Measurements from ENCODE around the gene EPHB3.

The EPHB3 gene

DNA sequence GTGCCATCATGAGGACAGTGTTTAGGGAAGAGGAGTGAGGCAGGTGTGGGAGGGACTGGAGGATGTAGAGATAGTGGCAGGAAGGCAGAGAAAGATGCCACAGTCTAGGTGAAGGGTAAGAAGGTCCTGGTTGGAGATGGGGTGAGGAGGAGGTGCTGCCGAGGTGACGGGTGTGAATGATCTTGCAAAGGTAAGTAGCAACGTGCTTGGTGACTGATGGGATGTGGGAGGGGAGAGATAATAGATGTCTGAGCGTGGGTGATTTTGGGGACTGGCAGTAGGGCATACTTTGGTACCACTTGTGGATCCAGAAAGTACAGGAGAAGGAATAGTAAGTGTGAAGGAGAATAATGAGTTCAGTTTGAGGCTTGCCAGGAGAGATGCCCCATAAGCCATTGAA is 27.2 kb downstream of the EPHB3 start:
- DNase-seq (no peak), ATAC-seq (replicated peaks) (no peak)
- H3K4me1 Mint-ChIP-seq: peaks cover 3 to 4% of the 10 kb centered on the region in 2 donors
- no peaks in the 10 kb centered on the region for H3K36me3 Mint-ChIP-seq
- H3K27me3 Mint-ChIP-seq: peaks cover 8 to 12% of the 10 kb centered on the region in 2 donors
- no peak overlapping the region for H3K4me3 Mint-ChIP-seq
- H3K9me3 Mint-ChIP-seq: no peaks in the 10 kb centered on the region
- no peak overlapping the region for H3K27ac Mint-ChIP-seq

DNA sequence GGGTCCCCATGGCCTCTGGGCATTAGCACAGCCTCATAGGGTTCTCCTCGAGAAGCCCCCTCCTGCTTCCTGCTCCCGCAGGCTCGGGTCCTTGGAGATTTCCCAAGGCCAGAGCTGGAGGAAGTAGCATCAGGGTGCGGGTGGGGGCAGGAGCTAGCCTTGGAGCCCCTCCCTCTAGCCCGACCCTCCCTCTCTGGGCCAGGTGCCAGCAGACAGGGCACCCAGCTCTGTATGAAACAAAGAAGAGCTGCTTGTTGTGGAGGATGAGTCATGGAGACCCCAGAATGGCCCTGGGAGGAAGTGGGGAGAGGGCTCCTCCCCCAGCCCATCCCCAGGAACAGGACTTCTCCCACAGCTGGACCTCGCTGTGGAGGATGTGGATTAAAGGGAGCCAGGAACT is 29.2 kb downstream of the EPHB3 start:
- DNase-seq (no peak), ATAC-seq (replicated peaks) (no peak)
- H3K27ac Mint-ChIP-seq: no peak overlapping the region
- H3K36me3 Mint-ChIP-seq: no peaks in the 10 kb centered on the region
- no peaks in the 10 kb centered on the region for H3K4me1 Mint-ChIP-seq
- no peaks in the 10 kb centered on the region for H3K9me3 Mint-ChIP-seq
- no peak overlapping the region for H3K4me3 Mint-ChIP-seq
- peaks cover 4 to 6% of the 10 kb centered on the region in 2 donors for H3K27me3 Mint-ChIP-seq

DNA sequence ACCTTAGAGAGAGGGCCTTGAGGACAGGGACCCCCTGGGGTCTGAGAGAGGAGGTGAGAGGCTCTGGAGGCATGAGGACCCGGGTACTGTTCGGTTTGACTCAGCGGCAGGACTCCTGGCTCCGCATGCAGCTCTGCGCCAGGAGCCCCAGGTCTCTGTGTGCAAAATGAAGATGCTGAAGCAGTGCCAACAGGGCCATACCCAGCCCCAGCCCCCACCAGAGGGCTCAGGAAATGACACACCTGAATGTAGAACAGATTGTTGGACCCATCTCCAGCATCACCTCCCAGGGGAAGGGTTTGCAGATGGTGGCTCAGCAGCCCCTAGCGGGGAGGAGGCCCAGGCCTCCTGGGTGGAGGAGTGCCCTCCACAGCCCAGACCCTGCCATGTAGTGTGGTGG is 30.2 kb downstream of the EPHB3 start:
- Mint-ChIP-seq H3K36me3 (no peaks in the 10 kb centered on the region), H3K9me3 (no peaks in the 10 kb centered on the region), H3K4me3 (no peak overlapping the region), H3K27ac (no peak overlapping the region), H3K4me1 (no peaks in the 10 kb centered on the region), H3K27me3 (peaks cover 4 to 6% of the 10 kb centered on the region in 2 donors)
- no peak for ATAC-seq (replicated peaks)
- DNase-seq: no peak

DNA sequence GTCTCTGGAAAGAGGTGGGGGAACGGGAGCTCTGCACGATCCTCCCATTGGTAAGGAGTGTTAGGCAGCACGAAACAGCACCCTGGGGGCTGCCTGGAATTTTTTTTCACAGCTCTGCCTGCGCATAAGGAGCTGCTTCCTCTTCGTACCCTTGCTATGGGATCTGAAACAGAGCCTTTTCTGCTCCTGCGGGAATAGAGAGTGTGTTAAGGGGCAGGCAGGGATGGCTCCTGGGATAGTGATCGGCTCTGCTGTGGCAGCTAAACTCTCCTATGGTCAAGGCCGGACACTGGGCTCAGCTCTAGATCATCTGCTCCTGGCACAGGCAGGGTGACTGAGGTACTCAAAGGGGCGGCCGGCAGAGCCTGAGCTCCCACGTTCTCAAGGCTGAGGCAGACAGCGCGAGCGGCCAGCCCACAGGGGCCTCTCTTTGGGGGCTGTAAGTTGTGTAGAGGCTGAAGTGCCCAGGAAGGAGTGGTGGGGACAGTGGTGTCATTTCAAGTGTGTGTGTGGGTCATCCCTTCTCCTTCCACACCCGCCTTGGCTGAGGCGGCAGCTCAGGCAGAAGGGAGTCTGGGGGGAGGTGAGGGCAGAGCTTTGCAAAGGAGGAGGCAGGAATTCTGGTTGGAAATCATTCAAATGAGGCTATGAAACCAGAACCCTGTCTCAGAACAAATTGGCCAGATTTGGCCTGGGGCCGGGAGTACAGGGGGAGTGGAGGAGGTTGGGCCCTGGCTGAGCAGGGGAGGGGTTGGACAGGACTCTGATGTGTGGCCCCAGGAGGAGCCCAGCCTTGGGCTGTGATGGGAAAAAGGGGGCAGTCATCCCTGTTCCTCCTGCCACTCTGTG is 31.0 kb downstream of the EPHB3 start:
- no peaks in the 10 kb centered on the region for H3K36me3 Mint-ChIP-seq
- DNase-seq: no peak
- no peaks in the 10 kb centered on the region for H3K4me1 Mint-ChIP-seq
- ATAC-seq (replicated peaks): no peak
- peaks cover 4 to 6% of the 10 kb centered on the region in 2 donors for H3K27me3 Mint-ChIP-seq
- H3K27ac Mint-ChIP-seq: no peak overlapping the region
- no peaks in the 10 kb centered on the region for H3K9me3 Mint-ChIP-seq
- H3K4me3 Mint-ChIP-seq: no peak overlapping the region

DNA sequence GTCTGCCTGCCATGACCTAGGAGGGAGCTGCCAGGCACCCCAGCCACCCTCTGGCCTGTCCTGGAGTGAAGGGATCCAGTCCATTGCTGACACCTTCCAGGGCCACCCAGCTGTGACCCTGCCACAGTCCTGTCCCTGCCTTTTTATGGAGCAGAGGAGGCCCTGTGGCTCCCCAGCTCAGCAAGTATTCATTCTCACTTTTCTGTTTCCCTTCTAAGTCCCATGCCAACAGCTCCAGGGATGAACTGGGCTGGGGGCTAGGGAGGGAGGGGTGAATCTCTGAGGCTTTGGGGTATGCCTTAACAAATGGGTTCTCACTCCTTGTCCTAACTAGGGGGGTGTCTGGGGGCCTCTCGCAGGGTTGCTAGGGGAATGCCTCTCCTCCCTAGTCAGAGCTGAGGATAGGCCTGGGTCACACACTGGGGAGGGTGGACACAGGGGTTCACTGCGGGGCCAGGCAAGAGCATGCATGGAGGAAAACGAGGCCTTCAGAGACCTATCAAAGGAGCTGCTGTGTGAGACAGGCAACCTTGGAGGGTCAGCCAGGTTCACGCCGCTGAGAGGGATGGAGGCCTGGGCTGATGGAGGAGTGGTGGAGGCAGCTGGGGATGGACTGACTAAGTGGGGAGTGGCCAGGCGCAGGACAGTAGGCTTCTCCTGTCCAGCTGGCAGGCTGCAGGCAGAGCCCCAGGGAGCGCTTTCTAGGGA is 31.8 kb downstream of the EPHB3 start:
- DNase-seq: no peak

DNA sequence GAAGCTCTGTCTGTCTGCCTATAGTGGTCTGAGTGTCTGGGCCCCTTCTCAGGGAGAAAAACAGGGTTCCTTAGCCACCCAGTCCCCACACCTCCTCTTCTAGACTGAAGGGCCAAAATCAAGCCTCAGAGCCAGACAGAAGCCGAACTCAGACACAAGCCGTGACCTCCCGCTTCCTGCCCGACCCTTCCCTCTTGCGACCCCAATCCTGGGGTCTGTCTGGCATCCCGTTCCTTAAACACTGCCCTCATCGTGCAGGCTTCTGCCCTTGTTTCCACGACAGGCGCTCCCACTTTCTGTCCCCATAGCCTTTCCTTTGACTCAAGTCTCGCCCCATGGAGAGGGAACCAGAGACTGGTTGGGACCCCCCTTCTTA is 32.3 kb downstream of the EPHB3 start:
- Mint-ChIP-seq H3K9me3 (no peaks in the 10 kb centered on the region), H3K27me3 (peaks cover 4 to 6% of the 10 kb centered on the region in 2 donors), H3K27ac (no peak overlapping the region), H3K4me1 (no peaks in the 10 kb centered on the region), H3K36me3 (no peaks in the 10 kb centered on the region), H3K4me3 (no peak overlapping the region)
- DNase-seq: no peak
- no peak for ATAC-seq (replicated peaks)

More for the DNA sequence above, 31.8 kb downstream of the EPHB3 start:
- no peak overlapping the region for H3K4me3 Mint-ChIP-seq
- no peak for ATAC-seq (replicated peaks)
- peaks cover 4 to 6% of the 10 kb centered on the region in 2 donors for H3K27me3 Mint-ChIP-seq
- no peaks in the 10 kb centered on the region for H3K4me1 Mint-ChIP-seq
- H3K9me3 Mint-ChIP-seq: no peaks in the 10 kb centered on the region
- no peak overlapping the region for H3K27ac Mint-ChIP-seq
- no peaks in the 10 kb centered on the region for H3K36me3 Mint-ChIP-seq

DNA sequence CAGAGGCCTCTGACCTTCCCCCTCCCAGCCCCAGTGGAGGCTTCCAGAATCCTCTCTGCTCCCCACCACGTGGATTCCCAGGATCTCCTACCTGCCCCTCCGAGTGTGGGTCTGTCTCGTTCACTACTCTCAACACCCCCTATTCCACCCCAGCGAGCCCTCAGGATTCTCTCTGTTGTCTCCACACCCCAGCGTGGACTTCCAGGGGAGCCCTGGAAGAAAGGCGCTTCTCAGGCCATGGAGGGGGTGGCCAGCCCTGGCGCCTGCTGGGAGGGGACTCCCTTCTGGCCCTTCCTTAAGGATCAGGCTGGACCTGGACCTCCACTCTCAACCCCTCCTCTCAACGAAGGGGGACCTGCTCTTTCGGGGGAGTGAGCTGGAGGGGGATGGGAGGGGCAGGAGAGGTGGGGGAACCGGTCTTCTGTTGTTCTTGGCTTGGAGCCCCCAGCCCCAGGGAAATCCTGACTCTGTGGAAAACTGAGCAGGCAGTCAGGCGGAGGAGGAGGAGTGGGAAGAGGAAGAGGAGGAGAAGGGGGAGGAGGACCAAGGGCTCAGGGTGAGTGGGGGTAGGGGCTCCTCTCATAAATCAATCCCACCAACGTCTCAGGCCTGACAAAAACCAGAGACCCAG is 32.9 kb downstream of the EPHB3 start:
- no peak for ATAC-seq (replicated peaks)
- no peaks in the 10 kb centered on the region for H3K4me1 Mint-ChIP-seq
- no peak for DNase-seq
- no peaks in the 10 kb centered on the region for H3K9me3 Mint-ChIP-seq
- H3K27me3 Mint-ChIP-seq: peaks cover 4 to 6% of the 10 kb centered on the region in 2 donors
- H3K27ac Mint-ChIP-seq: no peak overlapping the region
- H3K36me3 Mint-ChIP-seq: no peaks in the 10 kb centered on the region
- H3K4me3 Mint-ChIP-seq: no peak overlapping the region

DNA sequence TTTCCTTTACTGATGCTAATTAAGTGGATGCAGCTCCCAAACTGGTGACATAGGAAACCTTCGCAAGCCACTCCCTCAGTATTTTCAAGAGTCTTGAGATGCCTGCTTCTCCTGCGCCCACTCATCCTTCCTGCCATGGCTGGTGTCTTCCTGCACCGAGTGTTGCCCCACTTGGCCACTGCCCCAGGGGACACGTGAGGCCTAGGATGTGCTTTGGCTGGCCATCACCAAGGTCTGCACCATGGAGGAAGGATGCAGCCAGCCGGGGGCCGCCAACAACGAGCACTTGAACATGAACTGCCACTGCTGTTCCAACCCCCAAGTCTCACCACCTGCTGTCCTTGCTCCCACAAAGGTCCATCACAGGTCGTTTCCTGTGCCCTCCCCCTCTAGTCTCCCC is 34.1 kb downstream of the EPHB3 start:
- no peaks in the 10 kb centered on the region for H3K9me3 Mint-ChIP-seq
- no peak overlapping the region for H3K4me3 Mint-ChIP-seq
- ATAC-seq (replicated peaks) (no peak), DNase-seq (no peak)
- no peaks in the 10 kb centered on the region for H3K4me1 Mint-ChIP-seq
- no peak overlapping the region for H3K27ac Mint-ChIP-seq
- peaks cover 14 to 17% of the 10 kb centered on the region in 2 donors for H3K27me3 Mint-ChIP-seq
- no peaks in the 10 kb centered on the region for H3K36me3 Mint-ChIP-seq

DNA sequence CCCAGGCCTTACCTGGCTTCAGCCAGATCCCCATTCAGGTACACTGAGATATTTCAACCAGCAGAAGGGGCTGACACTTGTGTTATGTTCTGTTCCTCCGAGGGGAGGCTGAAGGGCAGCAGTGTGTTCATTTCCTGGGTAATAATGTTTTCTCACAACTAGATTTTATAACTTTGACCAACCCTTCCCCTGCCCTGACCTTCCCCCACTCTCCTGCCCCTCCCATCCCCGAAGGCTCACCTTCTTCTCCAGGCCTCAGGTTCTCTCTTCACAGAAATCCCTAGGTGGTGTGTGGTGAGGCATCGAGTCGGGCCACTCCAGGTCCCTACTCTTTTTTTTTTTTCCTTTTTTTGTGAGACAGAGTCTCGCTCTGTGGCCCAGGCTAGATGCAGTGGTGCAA is 34.6 kb downstream of the EPHB3 start:
- no peaks in the 10 kb centered on the region for H3K36me3 Mint-ChIP-seq
- ATAC-seq (replicated peaks): no peak
- H3K4me1 Mint-ChIP-seq: no peaks in the 10 kb centered on the region
- H3K27ac Mint-ChIP-seq: no peak overlapping the region
- H3K4me3 Mint-ChIP-seq: no peak overlapping the region
- no peak for DNase-seq
- H3K27me3 Mint-ChIP-seq: peaks cover 19 to 22% of the 10 kb centered on the region in 2 donors
- H3K9me3 Mint-ChIP-seq: no peaks in the 10 kb centered on the region

DNA sequence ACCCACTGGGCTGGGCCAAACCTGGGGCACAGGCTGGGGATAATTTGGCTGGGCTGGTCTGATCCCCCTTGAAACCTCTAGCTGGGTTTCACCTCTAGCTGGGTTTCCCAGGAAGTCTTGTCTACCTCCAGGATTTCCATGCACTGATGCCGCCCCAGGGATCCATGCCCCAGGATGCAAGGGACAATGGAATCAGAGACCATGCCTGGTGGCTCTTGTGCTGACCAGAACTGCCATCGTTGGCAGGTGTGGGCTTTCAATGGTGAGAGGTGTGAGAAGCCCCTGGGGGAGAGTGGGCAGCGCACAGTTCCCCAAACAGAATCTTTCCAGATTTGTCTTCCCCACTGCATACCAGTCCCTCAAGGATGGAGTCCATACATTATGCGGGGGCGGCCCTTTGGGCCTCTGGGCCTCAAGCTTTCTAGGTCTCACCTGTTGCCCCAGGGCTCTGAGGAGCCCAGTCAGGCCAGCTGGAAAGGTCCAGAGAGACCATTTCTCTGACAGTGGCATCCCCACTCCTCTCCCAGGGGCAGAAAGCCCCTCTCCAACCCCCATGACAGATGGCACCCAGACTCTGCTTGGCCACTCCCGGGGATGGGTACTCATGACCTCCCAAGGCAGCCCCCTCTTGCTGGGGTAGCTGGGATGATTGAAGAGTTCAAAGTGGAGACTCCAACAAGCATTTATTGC is 35.4 kb downstream of the EPHB3 start:
- no peaks in the 10 kb centered on the region for H3K36me3 Mint-ChIP-seq
- DNase-seq (no peak), ATAC-seq (replicated peaks) (no peak)
- no peak overlapping the region for H3K27ac Mint-ChIP-seq
- peaks cover under 1 to 2% of the 10 kb centered on the region in 2 donors for H3K4me1 Mint-ChIP-seq
- H3K27me3 Mint-ChIP-seq: peaks cover 20 to 24% of the 10 kb centered on the region in 2 donors
- no peaks in the 10 kb centered on the region for H3K9me3 Mint-ChIP-seq
- no peak overlapping the region for H3K4me3 Mint-ChIP-seq

DNA sequence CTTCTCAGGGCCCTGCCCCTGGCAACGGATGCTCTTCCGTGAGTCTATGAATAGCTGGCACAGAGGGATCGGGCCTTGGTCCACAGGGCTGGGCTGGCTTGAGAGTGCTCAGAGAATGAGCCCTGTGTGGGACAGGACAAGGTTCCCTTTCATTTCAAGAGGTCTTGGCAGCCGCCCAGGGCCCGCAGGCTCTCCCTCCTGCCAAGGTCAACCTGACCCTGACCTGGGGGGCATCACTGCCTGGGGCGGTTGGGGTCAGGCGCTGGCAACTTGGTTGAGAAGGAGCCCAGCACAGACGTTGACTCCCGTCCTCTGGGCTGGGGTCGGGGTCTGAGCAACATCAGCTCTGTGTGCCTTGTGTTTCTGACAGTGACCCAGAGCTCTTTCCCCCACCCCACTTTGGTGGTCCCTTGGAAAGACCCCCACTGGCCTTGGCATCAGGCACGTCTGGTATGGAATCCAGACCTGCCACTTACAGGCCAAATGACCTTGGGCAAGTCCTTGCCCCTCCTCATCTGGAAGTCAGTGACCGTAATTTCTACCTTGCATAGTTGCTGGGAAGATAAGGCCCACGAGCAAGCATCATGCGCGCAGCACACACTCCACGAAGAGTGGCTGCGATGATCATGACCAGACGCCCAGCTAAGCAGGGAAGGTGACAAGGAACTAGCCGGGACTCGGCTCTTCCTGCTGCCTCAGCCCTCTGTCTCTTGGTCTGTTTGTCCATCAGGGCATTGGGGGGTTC is 36.4 kb downstream of the EPHB3 start:
- Mint-ChIP-seq H3K27ac (no peak overlapping the region), H3K27me3 (peaks cover 25 to 33% of the 10 kb centered on the region in 2 donors), H3K4me1 (peaks cover 8 to 11% of the 10 kb centered on the region in 2 donors), H3K4me3 (no peak overlapping the region), H3K36me3 (no peaks in the 10 kb centered on the region), H3K9me3 (no peaks in the 10 kb centered on the region)
- ATAC-seq (replicated peaks) (no peak), DNase-seq (no peak)

DNA sequence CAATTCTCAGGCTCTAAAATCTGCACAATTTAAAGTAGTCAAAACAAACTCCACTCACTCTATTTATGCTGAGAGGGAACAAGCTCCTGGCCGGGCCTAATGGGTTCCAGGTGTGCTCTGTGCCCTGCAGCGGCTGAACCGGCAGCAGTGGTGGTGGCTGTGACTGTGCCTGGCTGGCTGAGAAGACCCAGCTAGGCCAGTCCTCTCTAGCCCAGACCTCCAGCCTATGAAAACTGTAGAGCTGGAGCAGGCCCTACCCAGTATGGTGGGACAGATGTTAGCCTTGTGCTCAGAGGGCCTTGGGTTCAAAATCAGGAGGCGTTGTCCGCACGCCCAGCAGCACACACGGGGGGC is 37.0 kb downstream of the EPHB3 start:
- Mint-ChIP-seq H3K27me3 (peaks cover 30 to 39% of the 10 kb centered on the region in 2 donors), H3K9me3 (no peaks in the 10 kb centered on the region), H3K36me3 (no peaks in the 10 kb centered on the region), H3K4me3 (no peak overlapping the region), H3K27ac (no peak overlapping the region), H3K4me1 (peaks cover 10 to 12% of the 10 kb centered on the region in 2 donors)
- ATAC-seq (replicated peaks) (no peak), DNase-seq (no peak)

DNA sequence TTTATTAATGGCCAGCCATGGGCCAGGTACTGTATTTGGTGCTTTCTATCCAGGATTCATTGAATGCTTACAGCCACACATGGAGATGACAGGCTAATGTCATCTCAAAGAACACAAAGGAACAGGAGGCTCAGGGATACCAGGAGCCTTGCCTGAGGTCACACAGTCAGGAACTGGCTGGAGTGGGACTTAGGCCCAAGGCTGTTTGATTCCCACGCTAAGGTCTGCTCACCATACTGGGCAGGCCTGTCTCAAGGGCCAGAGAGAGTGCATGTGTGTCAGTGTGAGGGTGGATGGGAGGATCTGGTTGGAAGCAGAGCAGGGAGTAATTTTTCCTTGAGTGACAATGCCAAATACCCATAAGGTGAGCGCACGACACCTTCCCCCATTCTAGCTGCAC is 37.6 kb downstream of the EPHB3 start:
- no peak overlapping the region for H3K27ac Mint-ChIP-seq
- H3K4me3 Mint-ChIP-seq: no peak overlapping the region
- no peaks in the 10 kb centered on the region for H3K9me3 Mint-ChIP-seq
- ATAC-seq (replicated peaks) (no peak), DNase-seq (no peak)
- H3K27me3 Mint-ChIP-seq: peaks cover 34 to 41% of the 10 kb centered on the region in 2 donors
- H3K36me3 Mint-ChIP-seq: no peaks in the 10 kb centered on the region
- H3K4me1 Mint-ChIP-seq: peaks cover 13 to 15% of the 10 kb centered on the region in 2 donors

Data from stimulated activated naive B cell treated with anti-CD40 and anti-IgM and Interleukin-4, amounts not matched to agents 10 μg/mL and 1 μg/mL and 100 μg/mL, for 72 hours (primary cell).